A549 (cell line): ENCODE data around the gene ATP1B1. TPM values are rescaled to one million over a fixed set of nuclear protein-coding genes. Genes with fewer than 3 reads are reported as not detected.

Experiments used
- ATAC-seq, 2 experiments: fragments of 200-7000 bp in 1 of 2; fragments of >200 bp in 1 of 2; cut with Nextera tagmentation in 1 of 2; cut with Tn5 transposase in 1 of 2; 3 replicates each; pipeline versions ENCODE4 v1.8.0 to v1.9.1; 2018 to 2020; ENCODE audit warnings: mild to moderate bottlenecking in 1 of 2, moderate library complexity in 1 of 2
- CTCF ChIA-PET: fragments of 300-600 bp; sonication (Branson Sonifier 250); formaldehyde crosslinking; extraction: SDS; loops from one replicate; lab custom pipeline; 2021; ENCODE audit warnings: antibody characterized with exemption, inconsistent platforms; lab: Yijun Ruan, JAX
- POLR2A ChIA-PET: fragments of 350-600 bp; formaldehyde crosslinking; extraction: SDS; loops from one replicate; lab custom pipeline; 2021; ENCODE audit warnings: antibody characterized with exemption, inconsistent platforms; lab: Yijun Ruan, JAX
- DNase-seq, 2 experiments: peaks; one replicate each; pipeline versions ENCODE4 v3.0.0 to v3.0.0-alpha.2; 2011 to 2016; ENCODE audit warnings: low read depth in 1 of 2, low spot score in 1 of 2
- FAIRE-seq: peaks from 2 replicates; lab custom pipeline; 2011; peaks lifted over from hg19 to GRCh38; lab: Jason Lieb, UNC
- H3K27ac ChIP-seq, 2 experiments: fragments of >200 bp; sonication (Bioruptor Twin); formaldehyde crosslinking; 3 replicates each; pipeline ENCODE4 v1.5.1; 2016 to 2017
- H3K4me1 ChIP-seq: fragments of >200 bp; sonication (Bioruptor Twin); formaldehyde crosslinking; 3 replicates; pipeline ENCODE4 v1.6.1; 2016
- H3K4me2 ChIP-seq: fragments of >200 bp; sonication (Bioruptor Twin); formaldehyde crosslinking; 3 replicates; pipeline ENCODE4 v1.6.1; 2016
- H3K4me3 ChIP-seq: fragments of >200 bp; sonication (Bioruptor Twin); formaldehyde crosslinking; 3 replicates; pipeline ENCODE4 v1.5.1; 2016
- H3K9me3 ChIP-seq: fragments of >200 bp; sonication (Bioruptor Twin); formaldehyde crosslinking; 3 replicates; pipeline ENCODE4 v1.6.1; 2016
- CBX2 ChIP-seq: fragments of 200-600 bp; sonication (generic); IDR thresholded peaks from 2 replicates; pipeline ENCODE4 v1.6.1; 2016; ENCODE audit warnings: low read depth, mild to moderate bottlenecking, borderline replicate concordance
- HOXA7 ChIP-seq: fragments of 250-450 bp; sonication (Bioruptor Pico); IDR thresholded peaks from 2 replicates; pipeline ENCODE4 v1.5.0; 2020; ENCODE audit warnings: mild to moderate bottlenecking, moderate library complexity
- NFE2L2 ChIP-seq: fragments of 150-350 bp; conservative IDR thresholded peaks from 2 replicates; pipeline ENCODE4 v1.6.1; 2014; ENCODE audit warnings: low read length
- POLR2AphosphoS2 ChIP-seq: conservative IDR thresholded peaks from 2 replicates; pipeline ENCODE4 v1.6.1; 2012; ENCODE audit warnings: low read length, improper control_type of control experiment, inconsistent platforms
- WGBS: methylation state at CpG from one replicate; pipeline ENCODE4 v1.1.6; 2017; ENCODE audit errors: missing lambda C conversion rate; 5-methylcytosine and 5-hydroxymethylcytosine counted together
- polyA plus RNA-seq, 4 experiments: library from polyadenylated mRNA; depleted of rRNA in 3 of 4; stranded (reverse); fragments of >200 nt; fragmentation: RNase III in 1 of 4; extraction: RNeasy Plus Mini Kit Qiagen cat#74134 plus additional on column Dnase treatment in 1 of 4; gene quantifications; 2 replicates in 3 of 4; 3 replicates in 1 of 4; pipeline ENCODE4 v1.2.3, GENCODE V29; 2011 to 2017
- TF ChIP-seq, protein P1 (sequence below): IDR thresholded peaks from 2 replicates; pipeline ENCODE4 v1.6.1; 2012
- TF ChIP-seq, protein P2 (sequence below): fragments of 150-350 bp; IDR thresholded peaks from 2 replicates; pipeline ENCODE4 v1.6.1; 2014; ENCODE audit warnings: low read depth, mild to moderate bottlenecking, low read length
- TF ChIP-seq, protein P3 (sequence below): IDR thresholded peaks from 2 replicates; pipeline ENCODE4 v1.6.1; 2012
- TF ChIP-seq, protein P4 (sequence below): fragments of >200 bp; sonication (Bioruptor Twin); formaldehyde crosslinking; IDR thresholded peaks from 3 replicates; pipeline ENCODE4 v1.6.1; 2016
- TF ChIP-seq, protein P5 (sequence below): fragments of 200-600 bp; sonication (generic); IDR thresholded peaks from 2 replicates; pipeline ENCODE4 v1.6.1; 2016; ENCODE audit warnings: antibody characterized with exemption, mild to moderate bottlenecking, moderate library complexity
- TF ChIP-seq, protein P6 (sequence below): fragments of >200 bp; sonication (Bioruptor Twin); formaldehyde crosslinking; IDR thresholded peaks from 3 replicates; pipeline ENCODE4 v1.5.1; 2016
- TF ChIP-seq, protein P7 (sequence below): fragments of 250-450 bp; sonication (Bioruptor Pico); IDR thresholded peaks from 2 replicates; pipeline ENCODE4 v1.5.0; 2020; ENCODE audit warnings: low read depth, mild to moderate bottlenecking, moderate library complexity

ATP1B1 gene
- polyA plus RNA-seq, 2 of the 4 experiments (the other 2 are of a cell fraction) = 303 to 377 TPM

DNA sequence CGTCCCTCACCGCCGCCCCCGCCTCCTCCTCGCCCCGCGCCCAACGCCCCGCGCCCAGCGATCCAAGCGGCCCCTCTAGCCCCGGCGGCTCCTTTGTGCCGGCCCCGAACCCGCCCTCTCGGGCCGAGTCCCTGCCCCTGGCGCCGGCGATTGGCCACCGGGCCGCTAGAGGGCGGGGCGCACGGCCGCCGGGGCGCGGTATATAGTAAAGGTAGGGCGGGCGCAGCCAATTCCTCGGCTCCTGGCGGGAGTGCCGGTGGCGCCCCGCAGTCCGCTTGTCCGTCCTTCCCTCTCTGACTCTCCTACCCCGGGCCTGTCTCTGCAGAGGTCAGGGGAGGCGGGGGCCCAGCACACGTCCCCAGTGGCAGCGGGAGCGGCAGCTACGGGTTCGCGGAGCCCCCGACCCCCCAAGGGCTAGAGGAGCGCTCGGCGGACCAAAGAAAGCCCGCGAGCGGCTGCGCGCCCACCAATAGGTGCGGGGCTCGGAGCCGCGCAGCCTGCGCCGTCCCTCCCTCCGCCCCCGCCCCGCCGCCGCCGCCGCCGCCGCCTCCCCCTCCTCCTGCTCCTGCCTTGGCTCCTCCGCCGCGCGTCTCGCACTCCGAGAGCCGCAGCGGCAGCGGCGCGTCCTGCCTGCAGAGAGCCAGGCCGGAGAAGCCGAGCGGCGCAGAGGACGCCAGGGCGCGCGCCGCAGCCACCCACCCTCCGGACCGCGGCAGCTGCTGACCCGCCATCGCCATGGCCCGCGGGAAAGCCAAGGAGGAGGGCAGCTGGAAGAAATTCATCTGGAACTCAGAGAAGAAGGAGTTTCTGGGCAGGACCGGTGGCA lies at the start of gene ATP1B1 (continued):
- TF ChIP-seq HOXA7 (CRISPR knock-in tag) (no peak), NFE2L2 (no peak), POLR2AphosphoS2 (no peak)
- TF ChIP-seq, protein P1, sequence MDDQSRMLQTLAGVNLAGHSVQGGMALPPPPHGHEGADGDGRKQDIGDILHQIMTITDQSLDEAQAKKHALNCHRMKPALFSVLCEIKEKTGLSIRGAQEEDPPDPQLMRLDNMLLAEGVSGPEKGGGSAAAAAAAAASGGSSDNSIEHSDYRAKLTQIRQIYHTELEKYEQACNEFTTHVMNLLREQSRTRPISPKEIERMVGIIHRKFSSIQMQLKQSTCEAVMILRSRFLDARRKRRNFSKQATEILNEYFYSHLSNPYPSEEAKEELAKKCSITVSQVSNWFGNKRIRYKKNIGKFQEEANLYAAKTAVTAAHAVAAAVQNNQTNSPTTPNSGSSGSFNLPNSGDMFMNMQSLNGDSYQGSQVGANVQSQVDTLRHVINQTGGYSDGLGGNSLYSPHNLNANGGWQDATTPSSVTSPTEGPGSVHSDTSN = peak; percentile 68; the same call in 1 of the 2 replicates
- TF ChIP-seq, protein P2, sequence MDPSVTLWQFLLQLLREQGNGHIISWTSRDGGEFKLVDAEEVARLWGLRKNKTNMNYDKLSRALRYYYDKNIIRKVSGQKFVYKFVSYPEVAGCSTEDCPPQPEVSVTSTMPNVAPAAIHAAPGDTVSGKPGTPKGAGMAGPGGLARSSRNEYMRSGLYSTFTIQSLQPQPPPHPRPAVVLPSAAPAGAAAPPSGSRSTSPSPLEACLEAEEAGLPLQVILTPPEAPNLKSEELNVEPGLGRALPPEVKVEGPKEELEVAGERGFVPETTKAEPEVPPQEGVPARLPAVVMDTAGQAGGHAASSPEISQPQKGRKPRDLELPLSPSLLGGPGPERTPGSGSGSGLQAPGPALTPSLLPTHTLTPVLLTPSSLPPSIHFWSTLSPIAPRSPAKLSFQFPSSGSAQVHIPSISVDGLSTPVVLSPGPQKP = no peak
- TF ChIP-seq, protein P3, sequence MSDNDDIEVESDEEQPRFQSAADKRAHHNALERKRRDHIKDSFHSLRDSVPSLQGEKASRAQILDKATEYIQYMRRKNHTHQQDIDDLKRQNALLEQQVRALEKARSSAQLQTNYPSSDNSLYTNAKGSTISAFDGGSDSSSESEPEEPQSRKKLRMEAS = peak; percentile 60
- TF ChIP-seq, protein P4, sequence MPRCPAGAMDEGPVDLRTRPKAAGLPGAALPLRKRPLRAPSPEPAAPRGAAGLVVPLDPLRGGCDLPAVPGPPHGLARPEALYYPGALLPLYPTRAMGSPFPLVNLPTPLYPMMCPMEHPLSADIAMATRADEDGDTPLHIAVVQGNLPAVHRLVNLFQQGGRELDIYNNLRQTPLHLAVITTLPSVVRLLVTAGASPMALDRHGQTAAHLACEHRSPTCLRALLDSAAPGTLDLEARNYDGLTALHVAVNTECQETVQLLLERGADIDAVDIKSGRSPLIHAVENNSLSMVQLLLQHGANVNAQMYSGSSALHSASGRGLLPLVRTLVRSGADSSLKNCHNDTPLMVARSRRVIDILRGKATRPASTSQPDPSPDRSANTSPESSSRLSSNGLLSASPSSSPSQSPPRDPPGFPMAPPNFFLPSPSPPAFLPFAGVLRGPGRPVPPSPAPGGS = peak; percentile 98
- TF ChIP-seq, all 56 proteins: peak for 13

DNA sequence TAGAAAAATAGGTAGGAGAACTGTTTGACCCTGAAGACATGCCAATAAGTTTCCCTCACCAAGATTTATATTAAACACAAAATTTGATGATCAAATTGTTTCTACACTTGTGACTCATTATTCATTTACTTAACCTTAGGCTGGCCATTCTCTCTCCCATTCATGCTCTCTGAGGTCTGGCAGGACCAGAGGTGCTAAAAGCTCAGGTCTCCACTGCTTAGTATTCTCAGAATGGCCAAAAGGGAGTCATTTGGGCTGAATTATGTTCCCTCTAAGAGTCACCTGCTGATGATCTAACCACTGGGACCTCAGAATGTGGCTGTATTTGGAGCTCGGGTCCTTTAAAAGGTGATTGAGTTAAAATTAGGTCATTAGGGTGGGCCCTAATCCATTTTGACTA lies 47.1 kb upstream of the ATP1B1 start:
- Histone ChIP-seq H3K4me2 (peak overlapping the region; percentile 71), H3K9me3 (peaks cover 11% of the 10 kb centered on the region; the same call in 2 of the 3 replicates), H3K4me3 (peak overlapping the region; percentile 10; the same call in 1 of the 3 replicates), H3K4me1 (peaks cover 27% of the 10 kb centered on the region), H3K27ac (peak overlapping the region; percentile 78 to 81)
- no peak for DNase-seq
- CTCF ChIA-PET = interaction anchor here (1.4 kb wide), 1 partner anchor 10 kb away, joined by 3 read pairs; no protein-coding TSS in a partner anchor
- no peak for FAIRE-seq
- POLR2A ChIA-PET = interaction anchor here (1.0 kb wide), 1 partner anchor 46 kb away, joined by 5 read pairs; no protein-coding TSS in a partner anchor
- 50% methylated on average over 1 of the region's 1 CpG for WGBS
- peak; percentile 35 to 58; a peak in 4 of 6 replicates for ATAC-seq
- TF ChIP-seq, protein P5, sequence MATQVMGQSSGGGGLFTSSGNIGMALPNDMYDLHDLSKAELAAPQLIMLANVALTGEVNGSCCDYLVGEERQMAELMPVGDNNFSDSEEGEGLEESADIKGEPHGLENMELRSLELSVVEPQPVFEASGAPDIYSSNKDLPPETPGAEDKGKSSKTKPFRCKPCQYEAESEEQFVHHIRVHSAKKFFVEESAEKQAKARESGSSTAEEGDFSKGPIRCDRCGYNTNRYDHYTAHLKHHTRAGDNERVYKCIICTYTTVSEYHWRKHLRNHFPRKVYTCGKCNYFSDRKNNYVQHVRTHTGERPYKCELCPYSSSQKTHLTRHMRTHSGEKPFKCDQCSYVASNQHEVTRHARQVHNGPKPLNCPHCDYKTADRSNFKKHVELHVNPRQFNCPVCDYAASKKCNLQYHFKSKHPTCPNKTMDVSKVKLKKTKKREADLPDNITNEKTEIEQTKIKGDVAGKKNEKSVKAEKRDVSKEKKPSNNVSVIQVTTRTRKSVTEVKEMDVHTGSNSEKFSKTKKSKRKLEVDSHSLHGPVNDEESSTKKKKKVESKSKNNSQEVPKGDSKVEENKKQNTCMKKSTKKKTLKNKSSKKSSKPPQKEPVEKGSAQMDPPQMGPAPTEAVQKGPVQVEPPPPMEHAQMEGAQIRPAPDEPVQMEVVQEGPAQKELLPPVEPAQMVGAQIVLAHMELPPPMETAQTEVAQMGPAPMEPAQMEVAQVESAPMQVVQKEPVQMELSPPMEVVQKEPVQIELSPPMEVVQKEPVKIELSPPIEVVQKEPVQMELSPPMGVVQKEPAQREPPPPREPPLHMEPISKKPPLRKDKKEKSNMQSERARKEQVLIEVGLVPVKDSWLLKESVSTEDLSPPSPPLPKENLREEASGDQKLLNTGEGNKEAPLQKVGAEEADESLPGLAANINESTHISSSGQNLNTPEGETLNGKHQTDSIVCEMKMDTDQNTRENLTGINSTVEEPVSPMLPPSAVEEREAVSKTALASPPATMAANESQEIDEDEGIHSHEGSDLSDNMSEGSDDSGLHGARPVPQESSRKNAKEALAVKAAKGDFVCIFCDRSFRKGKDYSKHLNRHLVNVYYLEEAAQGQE = no peak
- TF ChIP-seq, protein P6, sequence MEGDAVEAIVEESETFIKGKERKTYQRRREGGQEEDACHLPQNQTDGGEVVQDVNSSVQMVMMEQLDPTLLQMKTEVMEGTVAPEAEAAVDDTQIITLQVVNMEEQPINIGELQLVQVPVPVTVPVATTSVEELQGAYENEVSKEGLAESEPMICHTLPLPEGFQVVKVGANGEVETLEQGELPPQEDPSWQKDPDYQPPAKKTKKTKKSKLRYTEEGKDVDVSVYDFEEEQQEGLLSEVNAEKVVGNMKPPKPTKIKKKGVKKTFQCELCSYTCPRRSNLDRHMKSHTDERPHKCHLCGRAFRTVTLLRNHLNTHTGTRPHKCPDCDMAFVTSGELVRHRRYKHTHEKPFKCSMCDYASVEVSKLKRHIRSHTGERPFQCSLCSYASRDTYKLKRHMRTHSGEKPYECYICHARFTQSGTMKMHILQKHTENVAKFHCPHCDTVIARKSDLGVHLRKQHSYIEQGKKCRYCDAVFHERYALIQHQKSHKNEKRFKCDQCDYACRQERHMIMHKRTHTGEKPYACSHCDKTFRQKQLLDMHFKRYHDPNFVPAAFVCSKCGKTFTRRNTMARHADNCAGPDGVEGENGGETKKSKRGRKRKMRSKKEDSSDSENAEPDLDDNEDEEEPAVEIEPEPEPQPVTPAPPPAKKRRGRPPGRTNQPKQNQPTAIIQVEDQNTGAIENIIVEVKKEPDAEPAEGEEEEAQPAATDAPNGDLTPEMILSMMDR = no peak
- TF ChIP-seq CBX2 = no peak
- TF ChIP-seq, protein P7, sequence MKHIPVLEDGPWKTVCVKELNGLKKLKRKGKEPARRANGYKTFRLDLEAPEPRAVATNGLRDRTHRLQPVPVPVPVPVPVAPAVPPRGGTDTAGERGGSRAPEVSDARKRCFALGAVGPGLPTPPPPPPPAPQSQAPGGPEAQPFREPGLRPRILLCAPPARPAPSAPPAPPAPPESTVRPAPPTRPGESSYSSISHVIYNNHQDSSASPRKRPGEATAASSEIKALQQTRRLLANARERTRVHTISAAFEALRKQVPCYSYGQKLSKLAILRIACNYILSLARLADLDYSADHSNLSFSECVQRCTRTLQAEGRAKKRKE = no peak
